ENCODE data around the gene SMIM38.

GRCh38 chr11:69122326-69122629 lies 33.5 kb upstream of the SMIM38 start:
- no peak for TF ChIP-seq SMC3 (IDR thresholded peaks at IDR 0.05; ENCODE audit: low read depth, low read length)
- TF ChIP-seq, protein P1, sequence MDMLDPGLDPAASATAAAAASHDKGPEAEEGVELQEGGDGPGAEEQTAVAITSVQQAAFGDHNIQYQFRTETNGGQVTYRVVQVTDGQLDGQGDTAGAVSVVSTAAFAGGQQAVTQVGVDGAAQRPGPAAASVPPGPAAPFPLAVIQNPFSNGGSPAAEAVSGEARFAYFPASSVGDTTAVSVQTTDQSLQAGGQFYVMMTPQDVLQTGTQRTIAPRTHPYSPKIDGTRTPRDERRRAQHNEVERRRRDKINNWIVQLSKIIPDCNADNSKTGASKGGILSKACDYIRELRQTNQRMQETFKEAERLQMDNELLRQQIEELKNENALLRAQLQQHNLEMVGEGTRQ (IDR thresholded peaks at IDR 0.05; ENCODE audit: low read depth, low read length) = no peak
- TF ChIP-seq CTCF (conservative IDR thresholded peaks at IDR 0.05; ENCODE audit: low read depth, low read length) = no peak
- no peak for TF ChIP-seq POLR2A (IDR thresholded peaks at IDR 0.05; ENCODE audit: low read depth, low read length)
- TF ChIP-seq RAD21 (IDR thresholded peaks at IDR 0.05; ENCODE audit: low read length) = no peak
- TF ChIP-seq FOS (IDR thresholded peaks at IDR 0.05; ENCODE audit: low read depth, low read length) = no peak
- TF ChIP-seq CEBPB (IDR thresholded peaks at IDR 0.05; ENCODE audit: low read depth, low read length) = no peak
- TF ChIP-seq BHLHE40 (IDR thresholded peaks at IDR 0.05; ENCODE audit: low read depth, low read length) = no peak
- TF ChIP-seq ELK1 (IDR thresholded peaks at IDR 0.05; ENCODE audit: borderline replicate concordance, low read depth, low read length) = no peak
- no peak for TF ChIP-seq NFE2L2 (IDR thresholded peaks at IDR 0.05; ENCODE audit: low read depth, low read length)

Measured in IMR-90 (cell line).